ENCODE data around the gene NR5A1. TPM values are rescaled to one million over a fixed set of nuclear protein-coding genes. Genes with fewer than 3 reads are reported as not detected.

Gene NR5A1
- total RNA-seq, 1 donor from 2014 or later = not detected

DNA sequence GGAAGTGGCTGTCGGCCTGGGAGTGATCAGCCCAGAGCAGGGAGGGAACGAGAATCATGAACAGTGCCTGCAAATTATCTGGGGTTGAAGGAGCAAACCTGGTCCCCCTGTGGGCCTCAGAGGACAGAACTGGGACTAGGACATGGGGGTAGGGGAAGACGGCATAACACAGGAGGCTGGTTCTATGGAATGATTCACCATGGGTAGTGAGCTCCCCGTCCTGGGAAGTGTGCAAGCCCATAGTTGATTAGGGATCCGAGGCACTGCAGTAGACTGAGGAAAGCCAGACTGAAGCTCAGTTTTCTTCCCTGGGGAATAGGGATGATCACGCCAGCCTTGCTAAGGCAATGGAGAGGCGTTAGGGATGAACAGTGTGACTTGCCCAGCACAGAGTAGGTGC, 51.4 kb downstream of the NR5A1 start:
- peak; percentile 64 for FAIRE-seq

DNA sequence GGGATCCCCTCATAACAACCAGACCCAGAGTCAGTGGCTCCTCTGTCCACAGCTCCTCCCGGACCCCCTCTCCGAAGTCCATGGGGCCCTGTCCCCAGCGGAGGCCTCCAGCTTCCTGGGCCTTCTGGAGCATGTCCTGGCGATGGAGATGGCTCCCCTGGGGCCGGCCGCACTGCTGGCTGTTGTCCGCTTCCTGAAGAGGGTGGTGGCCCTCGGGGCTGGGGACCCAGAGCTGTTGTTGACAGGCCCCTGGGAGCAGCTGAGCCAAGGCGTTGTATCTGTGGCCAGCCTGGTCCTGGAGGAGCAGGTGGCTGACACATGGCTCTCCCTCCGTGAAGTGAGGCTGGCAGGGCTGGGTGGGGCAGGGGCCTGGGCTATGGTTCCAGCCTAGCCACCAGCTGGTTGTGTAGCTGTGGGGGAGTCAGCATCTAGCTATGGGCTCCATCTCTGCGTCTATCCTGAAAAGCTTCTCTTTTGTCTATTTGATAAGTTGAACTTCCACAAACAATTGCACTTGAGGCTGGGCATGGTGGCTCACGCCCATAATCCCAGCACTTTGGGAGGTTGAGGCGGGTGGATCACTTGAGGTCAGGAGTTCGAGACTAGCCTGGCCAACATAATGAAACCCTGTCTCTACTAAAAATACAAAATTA, 52.3 kb downstream of the NR5A1 start:
- Histone ChIP-seq H3K4me3 (ENCODE audit: low read depth, low read length) (no peak overlapping the region), H3K36me3 (ENCODE audit: control insufficient read depth, insufficient read depth, low read length) (no peaks in the 10 kb centered on the region), H3K27me3 (ENCODE audit: control insufficient read depth, insufficient read depth, low read length) (no peaks in the 10 kb centered on the region)
- FAIRE-seq (no peak), DNase-seq (ENCODE audit: low read depth) (no peak)
- TF ChIP-seq, protein P1, sequence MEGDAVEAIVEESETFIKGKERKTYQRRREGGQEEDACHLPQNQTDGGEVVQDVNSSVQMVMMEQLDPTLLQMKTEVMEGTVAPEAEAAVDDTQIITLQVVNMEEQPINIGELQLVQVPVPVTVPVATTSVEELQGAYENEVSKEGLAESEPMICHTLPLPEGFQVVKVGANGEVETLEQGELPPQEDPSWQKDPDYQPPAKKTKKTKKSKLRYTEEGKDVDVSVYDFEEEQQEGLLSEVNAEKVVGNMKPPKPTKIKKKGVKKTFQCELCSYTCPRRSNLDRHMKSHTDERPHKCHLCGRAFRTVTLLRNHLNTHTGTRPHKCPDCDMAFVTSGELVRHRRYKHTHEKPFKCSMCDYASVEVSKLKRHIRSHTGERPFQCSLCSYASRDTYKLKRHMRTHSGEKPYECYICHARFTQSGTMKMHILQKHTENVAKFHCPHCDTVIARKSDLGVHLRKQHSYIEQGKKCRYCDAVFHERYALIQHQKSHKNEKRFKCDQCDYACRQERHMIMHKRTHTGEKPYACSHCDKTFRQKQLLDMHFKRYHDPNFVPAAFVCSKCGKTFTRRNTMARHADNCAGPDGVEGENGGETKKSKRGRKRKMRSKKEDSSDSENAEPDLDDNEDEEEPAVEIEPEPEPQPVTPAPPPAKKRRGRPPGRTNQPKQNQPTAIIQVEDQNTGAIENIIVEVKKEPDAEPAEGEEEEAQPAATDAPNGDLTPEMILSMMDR (IDR thresholded peaks at IDR 0.05; ENCODE audit: insufficient read depth, low read length, severe bottlenecking) = no peak

More for the DNA sequence above, 51.4 kb downstream of the NR5A1 start:
- no peak for DNase-seq (ENCODE audit: low read depth)
- no peaks in the 10 kb centered on the region for H3K27me3 ChIP-seq (ENCODE audit: control insufficient read depth, insufficient read depth, low read length)
- no peak overlapping the region for H3K4me3 ChIP-seq (ENCODE audit: low read depth, low read length)
- no peaks in the 10 kb centered on the region for H3K36me3 ChIP-seq (ENCODE audit: control insufficient read depth, insufficient read depth, low read length)
- TF ChIP-seq, protein P1 (IDR thresholded peaks at IDR 0.05; ENCODE audit: insufficient read depth, low read length, severe bottlenecking) = no peak

DNA sequence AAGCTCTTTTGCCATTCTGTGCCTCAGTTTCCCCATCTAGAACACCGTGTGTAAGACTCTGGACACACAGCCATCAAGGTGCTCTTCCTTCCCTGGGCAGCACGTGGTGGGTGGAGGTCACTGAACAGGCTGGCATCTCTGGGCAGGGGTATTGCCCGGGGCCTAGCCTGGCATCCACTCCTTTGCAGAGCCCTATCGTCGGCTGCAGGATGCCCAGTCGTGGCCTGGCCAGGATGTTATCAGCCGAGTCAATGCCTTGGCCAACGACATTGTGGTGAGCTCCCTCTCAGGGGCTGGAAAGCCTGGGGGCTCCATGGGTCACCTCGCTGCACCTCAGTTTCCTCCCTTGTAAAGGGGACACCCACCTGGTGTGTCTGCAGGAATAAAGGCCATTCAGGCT, 52.9 kb downstream of the NR5A1 start:
- TF ChIP-seq, protein P1 (IDR thresholded peaks at IDR 0.05; ENCODE audit: insufficient read depth, low read length, severe bottlenecking) = no peak
- FAIRE-seq (no peak), DNase-seq (ENCODE audit: low read depth) (no peak)
- Histone ChIP-seq H3K36me3 (ENCODE audit: control insufficient read depth, insufficient read depth, low read length) (no peaks in the 10 kb centered on the region), H3K4me3 (ENCODE audit: low read depth, low read length) (no peak overlapping the region), H3K27me3 (ENCODE audit: control insufficient read depth, insufficient read depth, low read length) (no peaks in the 10 kb centered on the region)

DNA sequence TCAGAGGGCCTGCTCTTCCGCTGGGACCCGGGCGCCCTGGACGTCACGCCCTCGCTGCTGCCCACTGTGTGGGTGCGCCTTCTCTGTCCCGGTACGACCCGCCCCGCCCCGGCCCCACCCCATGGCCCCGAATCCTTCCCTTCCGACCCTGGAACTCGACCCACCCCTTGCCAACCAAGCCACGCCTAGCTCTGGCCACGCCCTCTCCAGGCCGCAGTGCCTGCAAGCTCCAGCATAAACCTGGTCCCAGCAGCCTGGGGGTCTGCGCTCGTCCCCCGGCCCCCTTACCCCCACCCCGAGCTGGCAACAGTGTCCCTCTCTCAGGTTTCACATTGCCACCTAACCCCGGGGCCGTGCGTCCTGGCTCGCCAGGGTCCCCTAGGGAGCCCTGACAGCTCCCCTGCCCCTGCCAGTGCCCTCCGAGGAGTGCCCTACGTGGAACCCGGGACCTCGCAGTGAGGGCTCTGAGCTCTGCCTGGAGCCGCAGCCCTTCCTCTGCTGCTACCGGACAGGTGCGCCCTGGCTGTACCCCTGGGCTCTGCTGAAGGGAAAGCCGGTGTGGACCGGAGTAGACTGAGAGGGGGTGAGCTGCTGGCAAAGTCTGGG, 53.5 kb downstream of the NR5A1 start:
- H3K27me3 ChIP-seq (ENCODE audit: control insufficient read depth, insufficient read depth, low read length) = no peaks in the 10 kb centered on the region
- no peak for DNase-seq (ENCODE audit: low read depth)
- no peaks in the 10 kb centered on the region for H3K36me3 ChIP-seq (ENCODE audit: control insufficient read depth, insufficient read depth, low read length)
- TF ChIP-seq, protein P1 (IDR thresholded peaks at IDR 0.05; ENCODE audit: insufficient read depth, low read length, severe bottlenecking) = no peak
- FAIRE-seq = no peak
- peak overlapping the region; percentile 14 for H3K4me3 ChIP-seq (ENCODE audit: low read depth, low read length)

DNA sequence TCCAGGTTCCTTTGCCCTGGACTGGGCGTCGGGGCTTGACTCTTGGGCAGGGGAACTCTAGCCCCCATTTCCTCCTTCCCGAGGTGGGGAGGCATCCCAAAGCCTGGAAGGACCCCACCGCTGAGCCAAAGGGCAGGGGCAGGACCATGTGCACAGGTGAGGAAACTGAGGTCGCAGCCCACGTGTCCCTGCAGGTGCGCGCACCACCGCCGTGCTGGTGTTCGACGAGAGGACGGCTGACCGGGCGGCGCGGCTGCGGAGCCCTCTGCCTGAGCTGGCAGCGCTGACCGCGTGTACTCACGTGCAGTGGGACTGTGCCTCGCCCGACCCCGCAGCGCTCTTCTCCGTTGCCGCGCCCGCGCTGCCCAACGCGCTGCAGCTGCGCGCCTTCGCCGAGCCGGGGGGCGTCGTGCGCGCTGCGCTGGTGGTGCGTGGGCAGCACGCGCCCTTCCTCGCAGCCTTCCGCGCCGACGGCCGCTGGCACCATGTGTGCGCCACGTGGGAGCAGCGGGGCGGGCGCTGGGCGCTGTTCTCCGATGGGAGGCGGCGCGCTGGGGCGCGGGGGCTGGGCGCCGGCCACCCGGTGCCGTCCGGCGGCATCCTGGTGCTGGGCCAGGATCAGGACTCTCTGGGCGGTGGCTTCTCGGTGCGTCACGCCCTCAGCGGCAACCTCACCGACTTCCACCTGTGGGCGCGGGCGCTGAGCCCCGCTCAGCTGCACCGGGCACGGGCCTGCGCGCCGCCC, 54.2 kb downstream of the NR5A1 start:
- peak overlapping the region; percentile 14 for H3K4me3 ChIP-seq (ENCODE audit: low read depth, low read length)
- no peaks in the 10 kb centered on the region for H3K27me3 ChIP-seq (ENCODE audit: control insufficient read depth, insufficient read depth, low read length)

More for the DNA sequence above, 54.2 kb downstream of the NR5A1 start:
- no peak for FAIRE-seq
- no peaks in the 10 kb centered on the region for H3K36me3 ChIP-seq (ENCODE audit: control insufficient read depth, insufficient read depth, low read length)
- TF ChIP-seq, protein P1 (IDR thresholded peaks at IDR 0.05; ENCODE audit: insufficient read depth, low read length, severe bottlenecking) = no peak
- DNase-seq (ENCODE audit: low read depth) = no peak
